Putamen (tissue), 1 donor: ENCODE data around the gene ITGBL1.
"Not testable (repeated sequence)": the region's sequence is repeated elsewhere in the genome, so short reads cannot be mapped to it uniquely, and the experiment has no call there.

Experiments used
- DNase-seq: peaks from one replicate; pipeline ENCODE4 v3.0.0-alpha.2; 2016; ENCODE audit warnings: low spot score

The ITGBL1 gene

GRCh38 chr13:101512650-101513049 lies 60.2 kb downstream of the ITGBL1 start:
- DNase-seq = no peak

- no peak for DNase-seq
These were observed 61.6 kb downstream of the ITGBL1 start for GRCh38 chr13:101514100-101514499.

- peak; percentile 50 for DNase-seq
These were observed 62.3 kb downstream of the ITGBL1 start for GRCh38 chr13:101514695-101515275.

- no peak for DNase-seq
These were observed 63.0 kb downstream of the ITGBL1 start for GRCh38 chr13:101515504-101515903.

- DNase-seq = no peak
These were observed 63.8 kb downstream of the ITGBL1 start for GRCh38 chr13:101516262-101516661.

GRCh38 chr13:101520672-101521071 lies 68.2 kb downstream of the ITGBL1 start:
- no peak for DNase-seq

- DNase-seq = no peak
These were observed 68.9 kb downstream of the ITGBL1 start for GRCh38 chr13:101521371-101521770.

- DNase-seq = peak; percentile 56
These were observed 70.1 kb downstream of the ITGBL1 start for GRCh38 chr13:101522607-101523006.

- peak; percentile 14 for DNase-seq
These were observed 71.0 kb downstream of the ITGBL1 start for GRCh38 chr13:101523154-101524131.

- DNase-seq = no peak
These were observed 74.7 kb downstream of the ITGBL1 start for GRCh38 chr13:101527130-101527529.

GRCh38 chr13:101529422-101529821 lies 76.9 kb downstream of the ITGBL1 start:
- no peak for DNase-seq

- no peak for DNase-seq
These were observed 77.8 kb downstream of the ITGBL1 start for GRCh38 chr13:101530293-101530692.

GRCh38 chr13:101535192-101535746 lies 82.8 kb downstream of the ITGBL1 start:
- DNase-seq = no peak

- DNase-seq = no peak
These were observed 83.6 kb downstream of the ITGBL1 start for GRCh38 chr13:101536079-101536478.

- DNase-seq = not testable (repeated sequence)
These were observed 92.1 kb downstream of the ITGBL1 start for GRCh38 chr13:101544544-101544943.

- DNase-seq = no peak
These were observed 92.5 kb downstream of the ITGBL1 start for GRCh38 chr13:101544979-101545378.

- no peak for DNase-seq
These were observed 93.0 kb downstream of the ITGBL1 start for GRCh38 chr13:101545521-101545920.

GRCh38 chr13:101552286-101552685 lies 99.8 kb downstream of the ITGBL1 start:
- no peak for DNase-seq

- no peak for DNase-seq
These were observed 100.3 kb downstream of the ITGBL1 start for GRCh38 chr13:101552786-101553185.

- DNase-seq = no peak
These were observed 102.1 kb downstream of the ITGBL1 start for GRCh38 chr13:101554420-101555125.

GRCh38 chr13:101555610-101556009 lies 103.1 kb downstream of the ITGBL1 start:
- DNase-seq = no peak

GRCh38 chr13:101556676-101557123 lies 104.2 kb downstream of the ITGBL1 start:
- no peak for DNase-seq
